Putamen (tissue), 1 donor: Measurements from ENCODE around the gene STPG2.
"Not testable (repeated sequence)": the region's sequence is repeated elsewhere in the genome, so short reads cannot be mapped to it uniquely, and the experiment has no call there.

Experiments used
- DNase-seq: peaks from one replicate; pipeline ENCODE4 v3.0.0-alpha.2; 2016; ENCODE audit warnings: low spot score

The STPG2 gene

DNA sequence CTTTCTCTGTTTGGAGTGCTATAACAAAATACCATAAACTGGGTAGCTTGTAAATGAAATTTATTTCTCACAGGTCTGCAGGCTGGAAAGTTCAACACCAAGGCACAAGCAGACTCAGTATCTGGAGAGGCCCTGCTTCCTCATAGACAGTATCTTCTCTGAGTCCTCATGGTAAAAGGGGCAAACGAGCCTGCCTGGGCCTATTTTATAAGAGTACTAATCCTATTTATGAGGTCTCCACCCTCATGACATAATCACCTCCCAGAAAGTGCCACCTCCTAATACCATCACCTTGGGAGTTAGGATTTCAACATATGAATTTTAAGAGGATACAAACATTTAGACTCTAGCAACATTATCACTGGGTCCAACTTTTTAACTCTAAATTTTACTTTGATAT, 200.3 kb downstream of the STPG2 start:
- no peak for DNase-seq

DNA sequence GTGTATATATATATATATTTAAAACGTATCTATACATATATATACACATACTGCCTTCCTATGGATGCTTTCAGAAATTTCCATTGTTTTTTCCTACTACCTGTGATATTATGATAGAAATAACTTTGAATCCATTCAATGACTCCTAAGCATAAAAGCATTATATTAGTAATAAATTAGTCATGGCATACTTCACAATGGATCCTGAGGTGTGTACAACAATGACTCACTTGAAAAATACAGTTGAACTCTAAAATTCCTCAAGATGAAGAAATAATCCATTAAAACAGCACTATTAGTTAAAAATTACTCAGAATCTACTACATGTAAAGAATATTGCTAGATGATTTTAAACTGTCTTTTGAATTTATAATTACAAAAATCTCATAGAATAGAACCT, 201.1 kb downstream of the STPG2 start:
- DNase-seq, result no peak

GRCh38 chr4:97938141-97938540, 205.1 kb downstream of the STPG2 start:
- no peak for DNase-seq

GRCh38 chr4:97924341-97924958, 218.8 kb downstream of the STPG2 start:
- DNase-seq, result no peak

GRCh38 chr4:97923096-97923495, 220.2 kb downstream of the STPG2 start:
- no peak for DNase-seq

- DNase-seq, result no peak
Observed at GRCh38 chr4:97917115-97917514, 226.2 kb downstream of the STPG2 start.

- DNase-seq, result no peak
Observed at GRCh38 chr4:97912156-97912555, 231.1 kb downstream of the STPG2 start.

DNA sequence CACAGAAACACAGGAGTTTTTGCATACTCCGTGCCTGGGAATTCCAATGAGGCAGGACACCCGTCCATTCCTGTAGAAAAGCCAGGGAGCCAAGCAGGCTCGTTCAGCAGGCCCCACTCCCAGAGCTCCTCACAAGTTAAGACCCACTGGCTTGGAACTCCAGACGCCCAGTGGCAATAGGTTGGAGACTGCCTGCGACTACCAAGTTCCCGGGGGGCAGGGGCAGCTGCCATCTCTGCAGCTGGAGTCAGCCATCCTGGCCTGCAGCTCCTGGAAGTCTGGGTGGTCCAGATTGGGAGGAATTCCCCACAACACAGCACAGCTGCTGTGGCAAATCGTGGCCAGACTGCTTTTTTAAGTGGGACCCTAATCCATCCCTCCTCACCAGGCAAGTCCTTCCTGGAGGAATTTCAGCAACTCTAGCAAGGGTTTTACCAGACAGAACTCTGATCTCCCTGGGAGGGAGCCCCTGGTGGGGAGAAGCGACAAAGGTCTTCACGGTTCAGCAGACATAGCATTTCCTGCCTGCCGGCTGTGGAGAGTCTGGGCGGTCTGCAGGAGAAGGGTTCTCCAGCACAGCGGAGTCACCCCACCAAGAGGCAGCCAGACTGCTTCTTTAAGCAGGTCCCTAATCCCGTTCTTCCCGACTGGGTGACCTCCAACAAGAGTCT, 231.9 kb downstream of the STPG2 start:
- no peak for DNase-seq

DNA sequence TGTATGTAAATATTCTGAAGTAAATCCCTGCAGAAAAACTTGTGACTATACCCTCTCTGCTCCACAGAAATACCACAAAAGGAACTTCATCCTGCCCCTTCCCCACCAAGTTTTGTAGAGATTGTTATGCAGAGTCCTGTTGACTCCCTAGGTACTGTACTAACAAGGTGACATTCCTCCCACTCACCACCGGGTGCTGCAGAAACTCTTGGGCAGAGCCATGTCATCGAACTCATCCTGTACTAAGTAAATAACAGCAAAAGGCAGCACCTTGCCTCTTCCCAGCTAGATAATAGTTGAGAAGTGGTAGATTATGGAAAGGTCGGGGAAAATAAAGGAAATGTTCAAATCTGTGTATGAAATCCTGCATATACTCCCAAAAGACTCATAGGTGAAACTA, 233.3 kb downstream of the STPG2 start:
- DNase-seq, result no peak

- not testable (repeated sequence) for DNase-seq
Observed at GRCh38 chr4:97903436-97904189, 239.7 kb downstream of the STPG2 start.

DNA sequence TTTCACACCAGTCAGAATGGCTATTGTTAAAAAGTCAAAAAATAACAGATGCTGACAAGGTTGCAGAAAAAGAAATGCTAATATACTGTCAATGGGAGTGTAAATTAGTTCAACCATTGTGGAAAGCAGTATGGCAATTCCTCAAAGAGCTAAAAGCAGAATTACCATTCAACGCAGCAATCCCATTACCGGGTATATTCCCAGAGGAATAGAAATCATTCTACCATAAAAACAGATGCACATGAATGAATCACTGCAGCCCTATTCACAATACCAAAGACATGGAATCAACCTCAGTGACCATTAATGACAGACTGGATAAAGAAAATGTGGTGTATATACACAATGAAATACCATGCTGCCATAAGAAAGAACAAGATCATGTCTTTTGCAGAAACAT, 243.0 kb downstream of the STPG2 start:
- DNase-seq, result no peak

DNA sequence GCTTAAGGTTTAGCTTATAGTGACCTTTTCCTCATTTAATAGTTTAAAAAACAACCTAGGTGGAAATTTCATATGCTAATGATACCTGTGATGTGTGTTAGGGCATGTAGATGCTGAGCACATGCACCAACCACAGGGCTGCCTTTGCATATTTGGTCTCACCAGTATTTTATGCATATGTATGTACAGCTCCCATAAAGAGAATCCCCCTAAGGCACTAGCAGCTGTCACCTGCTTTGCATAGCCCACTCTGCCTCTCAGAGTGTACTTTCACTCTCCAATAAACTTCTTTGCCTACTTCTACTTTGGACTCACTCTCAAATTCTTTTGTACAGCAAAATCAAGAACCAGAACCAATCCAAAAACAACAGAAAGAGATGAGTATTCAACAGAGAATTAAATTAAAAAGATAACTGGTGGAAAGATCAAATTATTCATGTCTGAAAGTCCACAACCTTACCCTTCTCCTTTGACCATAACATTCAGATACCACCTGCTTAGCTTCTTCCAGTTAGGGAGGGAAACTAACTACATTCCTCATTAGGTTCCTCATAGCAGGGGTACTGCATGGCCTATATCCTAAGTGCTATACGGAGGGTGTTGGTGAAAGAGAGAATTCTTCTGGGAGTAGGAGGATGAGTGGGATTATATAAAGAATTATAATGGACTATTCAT, 250.5 kb downstream of the STPG2 start:
- DNase-seq, result no peak

DNA sequence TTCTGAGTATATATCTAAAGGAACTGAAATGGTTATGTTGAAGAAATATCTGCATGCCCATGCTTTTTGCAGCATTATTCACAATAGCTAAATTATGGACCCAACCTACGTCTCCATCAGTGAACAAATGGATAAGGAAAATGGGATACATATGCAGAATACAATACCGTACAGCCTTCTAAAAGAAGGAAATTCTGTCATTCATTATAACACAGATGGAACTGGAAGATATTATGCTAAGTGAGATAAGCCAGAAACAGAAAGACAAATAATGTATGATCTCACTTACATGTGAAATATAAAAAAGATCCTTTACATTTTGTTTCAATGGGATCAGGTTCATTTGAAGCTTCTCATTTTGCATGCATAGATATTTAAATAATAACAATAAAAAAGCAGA, 263.3 kb downstream of the STPG2 start:
- DNase-seq, result no peak

GRCh38 chr4:97868097-97868496, 275.2 kb downstream of the STPG2 start:
- DNase-seq, result no peak

- no peak for DNase-seq
Observed at GRCh38 chr4:97867557-97868091, 275.7 kb downstream of the STPG2 start.

DNA sequence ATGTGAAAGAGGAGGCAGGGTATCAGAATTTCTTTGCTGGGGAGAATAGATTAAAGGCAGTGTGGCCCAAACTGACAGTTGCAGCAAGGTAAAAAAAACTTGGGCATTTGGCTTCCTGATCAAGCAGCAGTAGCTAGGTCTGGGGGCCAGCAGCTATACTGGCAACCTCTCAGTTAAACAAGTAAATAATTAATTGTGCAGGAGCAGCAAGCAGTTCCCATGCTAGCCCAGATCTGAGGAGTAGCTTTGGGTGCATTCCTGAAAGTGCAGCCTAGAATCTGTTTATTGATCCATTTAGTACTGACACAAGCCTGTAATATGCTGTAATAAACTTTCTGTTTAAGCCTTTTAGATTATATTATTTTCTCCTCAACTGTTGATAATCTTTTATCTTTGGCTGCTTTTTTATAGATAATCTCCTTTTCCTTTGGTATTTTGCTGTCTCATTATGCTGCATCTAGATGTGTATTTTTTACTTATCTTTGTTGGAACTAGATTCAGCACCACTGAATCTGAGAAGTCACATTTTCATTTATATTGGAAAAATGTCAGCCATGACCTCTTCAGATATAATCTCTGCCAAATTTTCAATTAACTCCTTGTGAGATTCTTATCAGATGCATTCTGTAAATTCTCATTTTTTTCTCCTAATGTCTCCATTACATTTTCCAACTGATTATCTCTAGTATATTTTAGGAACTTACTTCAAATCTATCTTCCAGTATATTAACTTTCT, 276.3 kb downstream of the STPG2 start:
- no peak for DNase-seq

DNA sequence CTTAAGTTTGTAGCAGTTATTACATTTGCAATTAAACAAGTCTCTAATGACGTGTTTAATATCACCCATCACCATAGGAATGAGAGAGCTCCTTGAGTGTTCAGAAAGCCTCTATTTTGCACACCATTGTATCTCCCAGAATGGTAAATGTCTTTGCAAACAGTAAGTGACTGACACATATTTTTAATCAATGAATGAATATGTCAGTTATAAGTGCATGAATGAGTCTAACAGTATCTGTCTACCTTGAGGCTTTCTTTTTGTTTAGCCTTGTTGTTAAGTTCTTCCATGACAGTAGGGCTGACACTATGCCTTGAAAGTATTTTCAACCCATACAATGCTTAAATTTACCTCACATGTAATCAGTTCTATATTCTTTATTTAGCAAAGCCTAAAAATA, 292.2 kb downstream of the STPG2 start:
- DNase-seq, result no peak

DNA sequence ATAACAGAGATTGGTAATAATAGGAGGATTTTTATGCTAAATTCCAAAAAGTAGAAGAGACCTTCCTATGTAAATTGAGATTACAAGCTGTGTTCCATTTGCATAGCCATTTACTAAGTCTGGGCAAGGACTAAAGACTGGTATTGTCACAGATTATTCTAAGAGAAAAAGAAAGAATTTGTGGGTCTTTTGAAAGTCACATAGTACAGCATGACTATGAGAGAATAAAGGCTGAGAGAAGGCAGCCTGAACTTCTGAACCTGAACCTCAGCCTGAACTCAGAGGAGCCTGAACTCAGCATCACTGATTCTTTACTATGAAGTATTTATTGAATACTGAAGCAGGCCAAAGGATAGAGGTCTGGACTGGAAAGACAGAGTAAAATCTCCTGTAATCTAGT, 297.5 kb downstream of the STPG2 start:
- no peak for DNase-seq

- DNase-seq, result no peak
Observed at GRCh38 chr4:97841512-97841911, 301.8 kb downstream of the STPG2 start.

DNA sequence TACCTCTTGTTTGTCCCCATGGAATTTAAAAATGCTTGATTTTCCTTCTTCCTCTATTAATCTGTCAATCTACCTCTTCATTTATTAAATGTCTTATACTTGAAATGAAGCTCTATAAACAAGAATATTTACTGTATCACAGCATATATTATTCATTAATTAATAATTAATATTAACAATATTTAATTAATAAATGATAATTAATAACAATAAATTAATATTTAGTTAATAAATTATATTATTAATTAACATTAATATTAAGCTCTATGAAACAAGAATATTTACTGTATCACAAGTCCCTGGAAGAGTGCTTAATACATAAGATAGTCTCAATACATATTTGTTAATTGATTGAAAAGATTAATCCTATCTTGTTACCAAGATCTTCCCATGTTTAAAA, 306.6 kb downstream of the STPG2 start:
- DNase-seq, result no peak

- DNase-seq, result no peak
Observed at GRCh38 chr4:97828646-97829045, 314.6 kb downstream of the STPG2 start.

- no peak for DNase-seq
Observed at GRCh38 chr4:97819294-97819693, 324.0 kb downstream of the STPG2 start.
